ENCODE measurements around the gene TAS2R39.

The TAS2R39 gene

DNA sequence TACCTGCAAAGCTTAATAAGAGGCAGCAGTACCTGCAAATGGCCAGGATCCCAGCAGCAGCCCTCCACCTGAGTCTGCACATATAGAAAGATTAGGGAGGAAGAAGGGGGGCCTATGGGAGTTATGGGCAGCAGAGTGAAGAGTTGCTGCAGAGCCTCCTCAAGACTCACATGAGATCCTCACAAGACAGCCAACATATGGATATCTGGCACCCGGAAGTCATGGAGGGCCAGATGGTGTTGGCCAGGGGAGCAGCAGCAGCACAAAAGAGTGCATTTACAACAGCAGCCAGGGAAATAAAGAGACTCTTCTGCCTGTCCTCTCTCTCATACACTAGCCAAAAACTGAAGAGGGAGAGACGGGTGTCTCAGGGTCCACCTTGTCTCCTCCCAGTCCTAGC lies 34.6 kb downstream of the TAS2R39 start:
- DNase-seq, result no peak

DNA sequence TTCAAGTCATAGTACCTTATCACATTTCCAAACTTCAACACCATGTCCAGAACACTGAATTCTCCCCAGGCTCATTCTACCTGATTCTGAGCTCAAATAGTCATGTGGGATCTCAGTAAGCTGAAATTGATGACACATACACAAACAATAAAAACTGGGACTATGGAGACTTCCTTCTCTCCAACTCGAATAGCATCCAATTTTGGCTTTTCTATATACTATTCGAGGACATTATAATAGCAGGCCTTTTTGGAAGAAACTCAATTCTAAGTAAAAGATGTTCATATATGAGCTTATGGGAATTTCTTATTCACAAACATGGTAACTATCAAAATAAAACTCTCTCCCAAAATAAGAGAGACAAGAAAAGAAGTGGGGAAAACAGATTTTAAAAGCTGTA lies 38.1 kb downstream of the TAS2R39 start:
- no peak for DNase-seq

DNA sequence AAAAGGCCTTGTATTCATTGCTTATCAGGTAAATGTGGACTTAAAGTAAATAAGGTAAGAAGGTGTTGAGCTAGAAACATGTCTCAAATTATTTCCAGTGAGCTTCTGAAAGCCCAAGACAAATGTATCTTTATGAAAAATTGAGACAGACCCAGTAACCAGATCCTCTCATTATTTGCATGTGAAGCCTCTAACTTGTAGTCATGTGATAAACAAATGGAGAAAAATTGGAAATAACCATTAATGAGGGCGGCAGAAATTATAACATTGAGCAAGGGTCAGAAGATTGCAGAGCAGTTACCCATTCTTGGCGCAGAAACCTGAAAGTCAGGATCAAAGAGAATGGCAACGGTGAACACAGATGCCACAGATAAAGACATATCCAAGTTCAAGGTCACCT lies 38.5 kb downstream of the TAS2R39 start, which contains the start of gene TAS2R40:
TSS of gene TAS2R40 (plus strand) at position 301 of the 400 bp plus-strand sequence. CDS start at position 343, 42 bp downstream.
- no peak for DNase-seq

DNA sequence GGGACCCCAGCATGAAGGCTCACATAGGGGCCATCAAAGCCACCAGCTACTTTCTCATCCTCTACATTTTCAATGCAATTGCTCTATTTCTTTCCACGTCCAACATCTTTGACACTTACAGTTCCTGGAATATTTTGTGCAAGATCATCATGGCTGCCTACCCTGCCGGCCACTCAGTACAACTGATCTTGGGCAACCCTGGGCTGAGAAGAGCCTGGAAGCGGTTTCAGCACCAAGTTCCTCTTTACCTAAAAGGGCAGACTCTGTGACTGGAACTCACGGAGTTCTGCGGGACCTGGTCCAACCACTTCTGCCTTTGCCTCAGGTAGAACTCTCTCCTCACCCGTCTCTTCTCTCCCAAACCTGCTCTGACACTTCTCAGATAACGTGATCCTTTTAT lies 39.6 kb downstream of the TAS2R39 start:
- DNase-seq, result no peak

DNA sequence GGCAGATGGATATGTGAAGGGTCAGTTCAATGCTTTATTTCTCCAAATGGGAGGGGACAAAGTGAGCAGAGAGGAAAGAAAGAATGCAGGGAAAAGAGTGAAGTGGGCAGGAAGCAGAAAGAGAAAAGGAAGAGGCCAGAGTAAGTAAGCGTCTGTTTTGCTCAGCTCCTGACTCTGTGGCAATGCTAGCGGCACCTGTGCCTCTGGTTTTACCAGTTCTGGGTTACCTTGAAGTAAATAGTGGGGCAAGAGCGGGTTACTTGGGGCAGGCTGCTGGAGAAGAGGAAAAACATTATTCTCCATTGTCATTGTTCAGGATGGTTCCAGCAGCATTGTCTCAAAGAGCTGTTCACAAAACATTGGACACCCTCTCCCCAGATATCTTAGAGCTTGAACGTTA lies 40.6 kb downstream of the TAS2R39 start:
- no peak for DNase-seq

DNA sequence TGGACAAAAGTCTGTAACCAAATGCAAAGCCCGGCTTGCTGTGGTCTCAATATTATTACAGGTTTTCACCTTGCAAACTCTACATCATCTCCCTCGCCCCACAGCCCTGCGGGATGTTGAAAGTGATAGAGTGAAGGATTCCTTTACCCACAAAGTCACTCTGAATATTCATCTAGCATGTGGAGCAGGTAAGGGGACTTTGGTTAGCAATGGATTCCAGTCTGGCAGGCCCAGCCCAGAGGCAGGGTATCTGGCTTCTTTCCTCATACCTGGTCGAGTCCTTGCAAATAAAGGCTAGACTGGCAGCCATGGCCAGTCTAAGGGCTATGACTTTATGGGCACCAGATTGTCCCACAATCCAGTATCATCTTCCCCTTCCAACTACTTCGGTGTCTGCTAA lies 41.8 kb downstream of the TAS2R39 start:
- no peak for DNase-seq

DNA sequence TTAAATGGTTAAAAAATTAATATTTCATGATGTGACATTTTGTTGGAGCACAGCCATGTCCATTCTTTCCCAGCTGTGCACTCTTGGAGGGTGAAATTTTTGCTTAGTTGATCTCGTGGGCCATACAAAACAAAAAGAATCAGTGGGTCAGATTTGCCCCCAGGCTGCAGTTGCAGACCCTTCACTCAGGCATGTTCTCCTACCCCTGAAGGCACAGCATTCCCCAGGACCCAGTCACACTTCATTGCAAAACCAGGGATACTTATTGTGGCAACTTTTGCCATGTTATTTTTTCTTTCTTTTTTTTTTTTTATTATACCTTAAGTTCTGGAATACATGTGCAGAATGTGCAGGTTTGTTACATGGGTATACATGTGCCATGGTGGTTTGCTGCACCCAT lies 44.6 kb downstream of the TAS2R39 start:
- no peak for DNase-seq

DNA sequence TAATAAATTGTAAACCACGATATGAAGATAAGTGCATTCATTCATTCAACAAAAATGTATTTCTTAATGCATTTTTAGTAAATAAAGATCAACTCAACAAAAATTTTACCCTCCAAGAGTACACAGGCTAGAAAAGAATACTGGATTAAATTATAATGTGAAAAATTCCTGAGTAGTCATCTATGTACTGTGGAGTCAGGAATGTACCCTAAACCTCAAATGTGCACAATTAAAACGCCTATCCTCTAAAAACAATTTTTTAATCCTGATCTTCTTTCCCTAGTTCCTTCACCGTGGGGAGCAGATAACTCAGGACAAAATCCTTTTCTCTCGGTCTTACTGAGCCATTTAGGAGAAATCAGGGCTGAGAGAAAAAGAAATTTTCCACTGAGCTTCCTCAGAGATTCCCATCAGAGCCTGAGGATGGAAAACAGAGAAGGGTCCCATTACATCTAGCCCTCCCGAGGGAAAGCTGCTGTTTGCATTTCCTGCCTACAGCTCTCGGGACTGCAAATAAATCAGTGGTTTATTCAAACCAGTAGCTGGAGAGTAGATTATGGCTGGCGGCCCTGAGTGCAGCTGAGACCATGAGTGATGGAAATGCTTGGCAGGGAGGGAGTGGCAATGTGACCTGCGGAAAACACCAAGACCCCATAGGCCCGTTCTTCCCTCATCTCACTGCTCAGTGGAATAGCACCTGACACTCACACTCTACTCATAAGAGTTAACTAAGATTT lies 46.0 kb downstream of the TAS2R39 start:
- no peak for DNase-seq

DNA sequence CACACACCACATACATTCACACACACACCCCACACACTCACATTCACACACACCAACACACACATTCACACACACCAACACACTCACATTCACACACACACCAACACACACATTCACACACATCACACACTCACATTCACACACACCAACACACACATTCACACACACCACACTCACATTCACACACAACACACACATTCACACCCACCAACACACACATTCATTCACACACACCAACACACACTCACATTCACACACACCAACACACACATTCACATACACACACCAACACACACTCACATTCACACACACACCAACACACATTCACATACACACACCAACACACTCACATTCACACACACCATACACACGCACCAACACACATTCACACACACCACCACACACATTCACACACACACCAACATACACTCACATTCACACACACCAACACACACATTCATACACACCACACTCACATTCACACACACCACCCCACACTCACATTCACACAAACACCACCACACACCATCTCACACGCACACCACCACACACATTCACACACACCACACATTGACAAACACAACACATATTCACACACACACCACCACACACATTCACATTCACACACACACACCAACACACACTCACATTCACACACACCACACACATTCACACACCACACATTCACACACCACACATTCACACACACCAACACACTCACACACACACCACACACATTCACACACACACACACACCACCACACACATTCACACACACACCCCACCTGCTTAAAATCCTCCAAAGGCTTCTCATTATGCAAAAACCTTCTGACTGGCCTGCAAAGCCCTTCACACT lies 47.6 kb downstream of the TAS2R39 start:
- DNase-seq, result no peak
